GM23338 (cell line): ENCODE data around the gene SLC35D2.

Experiments
- CREB1 ChIP-seq: fragments of 250-450 bp; sonication (Bioruptor Pico); IDR thresholded peaks from 2 replicates; pipeline ENCODE4 v1.5.0; 2020; ENCODE audit warnings: low read depth, mild to moderate bottlenecking, moderate library complexity
- EZH2 ChIP-seq: fragments of 200-600 bp; sonication (generic); IDR thresholded peaks from one replicate; pipeline ENCODE4 v1.8.0; 2017; ENCODE audit warnings: antibody characterized with exemption, mild to moderate bottlenecking, low read depth; ENCODE audit not compliant: unreplicated experiment
- EZH2phosphoT487 ChIP-seq: fragments of 200-600 bp; sonication (generic); IDR thresholded peaks from one replicate; pipeline ENCODE4 v1.8.1; 2018; ENCODE audit warnings: antibody characterized with exemption; ENCODE audit not compliant: unreplicated experiment
- POLR2AphosphoS5 ChIP-seq: IDR thresholded peaks from 2 replicates; pipeline ENCODE4 v1.6.1; 2016; ENCODE audit warnings: antibody characterized with exemption, low read depth
- ZNF114 ChIP-seq: fragments of 250-450 bp; sonication (Bioruptor Pico); IDR thresholded peaks from 2 replicates; pipeline ENCODE4 v1.5.0; 2020; ENCODE audit warnings: mild to moderate bottlenecking, moderate library complexity
- ZNF331 ChIP-seq: fragments of 250-450 bp; sonication (Bioruptor Pico); IDR thresholded peaks from 2 replicates; pipeline ENCODE4 v1.5.0; 2020; ENCODE audit warnings: low read depth, mild to moderate bottlenecking, moderate library complexity
- TF ChIP-seq, protein P1 (sequence below), 2 experiments: fragments of 200-600 bp in 1 of 2; sonication (generic) in 1 of 2; conservative IDR thresholded peaks; 2 replicates each; pipeline versions ENCODE4 v1.5.1 to v1.6.1; 2016 to 2017; ENCODE audit warnings: antibody characterized with exemption in 2 of 2, low read depth in 2 of 2, mild to moderate bottlenecking in 2 of 2, moderate library complexity in 1 of 2
- TF ChIP-seq, protein P2 (sequence below): IDR thresholded peaks from one replicate; pipeline ENCODE4 v1.6.1; 2018; ENCODE audit warnings: antibody characterized with exemption; ENCODE audit not compliant: unreplicated experiment
- TF ChIP-seq, protein P3 (sequence below): IDR thresholded peaks from 2 replicates; pipeline ENCODE4 v1.6.1; 2016; ENCODE audit warnings: antibody characterized with exemption

DNA sequence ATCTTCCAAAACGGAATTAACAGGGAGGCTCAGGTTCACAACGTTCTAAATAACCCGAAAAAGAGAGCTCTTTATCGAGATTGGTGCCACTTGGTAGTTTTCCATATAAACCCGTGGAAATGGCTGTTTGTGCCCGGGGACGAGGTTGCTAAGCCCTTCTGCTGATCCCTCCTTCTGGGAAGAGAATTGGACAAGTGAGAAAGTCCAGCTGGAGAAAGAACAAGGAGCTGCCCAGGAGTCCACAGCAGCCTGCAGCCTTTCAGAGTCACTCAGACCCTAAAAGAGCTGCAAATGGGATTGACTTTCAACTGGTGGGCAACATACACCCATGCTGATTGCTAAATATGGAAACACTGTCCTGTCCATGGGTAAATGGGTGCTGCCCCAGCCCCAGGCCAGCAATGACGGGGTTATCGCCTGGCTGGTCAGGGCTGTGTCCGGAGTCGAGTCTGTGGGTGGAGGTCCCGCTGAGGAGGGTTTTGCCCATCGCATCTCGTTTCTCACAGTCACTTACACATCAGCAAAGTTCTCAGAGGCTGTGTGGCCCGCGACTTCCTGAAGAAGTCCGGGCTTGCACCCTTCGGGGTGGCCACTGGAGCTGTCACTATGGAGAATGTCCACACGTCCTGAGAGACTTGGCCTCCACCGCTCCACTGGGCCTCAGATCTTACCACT is 40.8 kb downstream of the SLC35D2 start:
- TF ChIP-seq, protein P1, sequence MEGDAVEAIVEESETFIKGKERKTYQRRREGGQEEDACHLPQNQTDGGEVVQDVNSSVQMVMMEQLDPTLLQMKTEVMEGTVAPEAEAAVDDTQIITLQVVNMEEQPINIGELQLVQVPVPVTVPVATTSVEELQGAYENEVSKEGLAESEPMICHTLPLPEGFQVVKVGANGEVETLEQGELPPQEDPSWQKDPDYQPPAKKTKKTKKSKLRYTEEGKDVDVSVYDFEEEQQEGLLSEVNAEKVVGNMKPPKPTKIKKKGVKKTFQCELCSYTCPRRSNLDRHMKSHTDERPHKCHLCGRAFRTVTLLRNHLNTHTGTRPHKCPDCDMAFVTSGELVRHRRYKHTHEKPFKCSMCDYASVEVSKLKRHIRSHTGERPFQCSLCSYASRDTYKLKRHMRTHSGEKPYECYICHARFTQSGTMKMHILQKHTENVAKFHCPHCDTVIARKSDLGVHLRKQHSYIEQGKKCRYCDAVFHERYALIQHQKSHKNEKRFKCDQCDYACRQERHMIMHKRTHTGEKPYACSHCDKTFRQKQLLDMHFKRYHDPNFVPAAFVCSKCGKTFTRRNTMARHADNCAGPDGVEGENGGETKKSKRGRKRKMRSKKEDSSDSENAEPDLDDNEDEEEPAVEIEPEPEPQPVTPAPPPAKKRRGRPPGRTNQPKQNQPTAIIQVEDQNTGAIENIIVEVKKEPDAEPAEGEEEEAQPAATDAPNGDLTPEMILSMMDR (conservative IDR thresholded peaks at IDR 0.05; ENCODE audit: low read depth in 2 of 2) = no peak
- TF ChIP-seq POLR2AphosphoS5 = no peak
- no peak for TF ChIP-seq CREB1 (CRISPR knock-in tag)
- no peak for TF ChIP-seq EZH2
- TF ChIP-seq EZH2phosphoT487 = no peak
- TF ChIP-seq ZNF114 (CRISPR knock-in tag) = no peak
- TF ChIP-seq ZNF331 = no peak
- TF ChIP-seq, protein P2, sequence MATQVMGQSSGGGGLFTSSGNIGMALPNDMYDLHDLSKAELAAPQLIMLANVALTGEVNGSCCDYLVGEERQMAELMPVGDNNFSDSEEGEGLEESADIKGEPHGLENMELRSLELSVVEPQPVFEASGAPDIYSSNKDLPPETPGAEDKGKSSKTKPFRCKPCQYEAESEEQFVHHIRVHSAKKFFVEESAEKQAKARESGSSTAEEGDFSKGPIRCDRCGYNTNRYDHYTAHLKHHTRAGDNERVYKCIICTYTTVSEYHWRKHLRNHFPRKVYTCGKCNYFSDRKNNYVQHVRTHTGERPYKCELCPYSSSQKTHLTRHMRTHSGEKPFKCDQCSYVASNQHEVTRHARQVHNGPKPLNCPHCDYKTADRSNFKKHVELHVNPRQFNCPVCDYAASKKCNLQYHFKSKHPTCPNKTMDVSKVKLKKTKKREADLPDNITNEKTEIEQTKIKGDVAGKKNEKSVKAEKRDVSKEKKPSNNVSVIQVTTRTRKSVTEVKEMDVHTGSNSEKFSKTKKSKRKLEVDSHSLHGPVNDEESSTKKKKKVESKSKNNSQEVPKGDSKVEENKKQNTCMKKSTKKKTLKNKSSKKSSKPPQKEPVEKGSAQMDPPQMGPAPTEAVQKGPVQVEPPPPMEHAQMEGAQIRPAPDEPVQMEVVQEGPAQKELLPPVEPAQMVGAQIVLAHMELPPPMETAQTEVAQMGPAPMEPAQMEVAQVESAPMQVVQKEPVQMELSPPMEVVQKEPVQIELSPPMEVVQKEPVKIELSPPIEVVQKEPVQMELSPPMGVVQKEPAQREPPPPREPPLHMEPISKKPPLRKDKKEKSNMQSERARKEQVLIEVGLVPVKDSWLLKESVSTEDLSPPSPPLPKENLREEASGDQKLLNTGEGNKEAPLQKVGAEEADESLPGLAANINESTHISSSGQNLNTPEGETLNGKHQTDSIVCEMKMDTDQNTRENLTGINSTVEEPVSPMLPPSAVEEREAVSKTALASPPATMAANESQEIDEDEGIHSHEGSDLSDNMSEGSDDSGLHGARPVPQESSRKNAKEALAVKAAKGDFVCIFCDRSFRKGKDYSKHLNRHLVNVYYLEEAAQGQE = no peak
- TF ChIP-seq, protein P3, sequence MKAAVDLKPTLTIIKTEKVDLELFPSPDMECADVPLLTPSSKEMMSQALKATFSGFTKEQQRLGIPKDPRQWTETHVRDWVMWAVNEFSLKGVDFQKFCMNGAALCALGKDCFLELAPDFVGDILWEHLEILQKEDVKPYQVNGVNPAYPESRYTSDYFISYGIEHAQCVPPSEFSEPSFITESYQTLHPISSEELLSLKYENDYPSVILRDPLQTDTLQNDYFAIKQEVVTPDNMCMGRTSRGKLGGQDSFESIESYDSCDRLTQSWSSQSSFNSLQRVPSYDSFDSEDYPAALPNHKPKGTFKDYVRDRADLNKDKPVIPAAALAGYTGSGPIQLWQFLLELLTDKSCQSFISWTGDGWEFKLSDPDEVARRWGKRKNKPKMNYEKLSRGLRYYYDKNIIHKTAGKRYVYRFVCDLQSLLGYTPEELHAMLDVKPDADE = no peak
